GM10248 (cell line): ENCODE data around the gene CSMD2.
A peak's percentile ranks its signal among the peaks of the same experiment; 100 is the strongest.

Source experiments
- CTCF ChIA-PET: fragments of 300-600 bp; sonication (Branson Sonifier 250); formaldehyde crosslinking; extraction: SDS; loops from one replicate; lab custom pipeline; 2021; ENCODE audit warnings: antibody characterized with exemption; lab: Yijun Ruan, JAX
- POLR2A ChIA-PET: fragments of 350-650 bp; sonication (Branson Sonifier 250); formaldehyde crosslinking; extraction: SDS; loops from one replicate; lab custom pipeline; 2020; ENCODE audit warnings: antibody characterized with exemption; lab: Yijun Ruan, JAX
- DNase-seq: peaks from one replicate; pipeline ENCODE4 v3.0.0; 2012; ENCODE audit errors: extremely low spot score
- TF ChIP-seq, protein P1 (sequence below): IDR thresholded peaks from 2 replicates; pipeline ENCODE4 v1.5.1; 2012; ENCODE audit warnings: mild to moderate bottlenecking, low read depth; ENCODE audit errors: extremely low read depth, missing control alignments, control extremely low read depth

CSMD2 gene

DNA sequence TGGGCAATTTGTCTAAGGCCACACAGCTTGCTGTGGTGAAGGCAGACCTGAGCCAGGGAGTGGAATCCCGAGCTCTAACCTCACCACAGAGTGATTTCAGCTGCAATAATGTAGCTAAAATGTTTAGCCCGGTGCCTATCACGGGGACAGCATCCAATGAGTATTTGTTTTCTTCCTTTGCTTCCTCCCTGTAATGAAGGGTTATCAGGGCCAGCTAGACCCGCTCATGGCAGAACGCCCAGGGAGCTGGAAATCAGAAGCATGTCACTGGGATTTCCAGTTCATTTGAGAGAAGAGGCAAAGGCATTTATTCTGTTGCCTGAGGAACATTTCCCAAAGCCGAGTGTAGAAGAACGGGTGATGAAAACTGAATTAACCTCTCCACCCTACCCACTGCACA lies 509.5 kb downstream of the CSMD2 start:
- TF ChIP-seq, protein P1, sequence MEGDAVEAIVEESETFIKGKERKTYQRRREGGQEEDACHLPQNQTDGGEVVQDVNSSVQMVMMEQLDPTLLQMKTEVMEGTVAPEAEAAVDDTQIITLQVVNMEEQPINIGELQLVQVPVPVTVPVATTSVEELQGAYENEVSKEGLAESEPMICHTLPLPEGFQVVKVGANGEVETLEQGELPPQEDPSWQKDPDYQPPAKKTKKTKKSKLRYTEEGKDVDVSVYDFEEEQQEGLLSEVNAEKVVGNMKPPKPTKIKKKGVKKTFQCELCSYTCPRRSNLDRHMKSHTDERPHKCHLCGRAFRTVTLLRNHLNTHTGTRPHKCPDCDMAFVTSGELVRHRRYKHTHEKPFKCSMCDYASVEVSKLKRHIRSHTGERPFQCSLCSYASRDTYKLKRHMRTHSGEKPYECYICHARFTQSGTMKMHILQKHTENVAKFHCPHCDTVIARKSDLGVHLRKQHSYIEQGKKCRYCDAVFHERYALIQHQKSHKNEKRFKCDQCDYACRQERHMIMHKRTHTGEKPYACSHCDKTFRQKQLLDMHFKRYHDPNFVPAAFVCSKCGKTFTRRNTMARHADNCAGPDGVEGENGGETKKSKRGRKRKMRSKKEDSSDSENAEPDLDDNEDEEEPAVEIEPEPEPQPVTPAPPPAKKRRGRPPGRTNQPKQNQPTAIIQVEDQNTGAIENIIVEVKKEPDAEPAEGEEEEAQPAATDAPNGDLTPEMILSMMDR = no peak
- no peak for DNase-seq
- POLR2A ChIA-PET = no interaction called here
- CTCF ChIA-PET = interaction anchor here (2.6 kb wide), 1 partner anchor 22 kb away, joined by 14 read pairs; no protein-coding TSS in a partner anchor

DNA sequence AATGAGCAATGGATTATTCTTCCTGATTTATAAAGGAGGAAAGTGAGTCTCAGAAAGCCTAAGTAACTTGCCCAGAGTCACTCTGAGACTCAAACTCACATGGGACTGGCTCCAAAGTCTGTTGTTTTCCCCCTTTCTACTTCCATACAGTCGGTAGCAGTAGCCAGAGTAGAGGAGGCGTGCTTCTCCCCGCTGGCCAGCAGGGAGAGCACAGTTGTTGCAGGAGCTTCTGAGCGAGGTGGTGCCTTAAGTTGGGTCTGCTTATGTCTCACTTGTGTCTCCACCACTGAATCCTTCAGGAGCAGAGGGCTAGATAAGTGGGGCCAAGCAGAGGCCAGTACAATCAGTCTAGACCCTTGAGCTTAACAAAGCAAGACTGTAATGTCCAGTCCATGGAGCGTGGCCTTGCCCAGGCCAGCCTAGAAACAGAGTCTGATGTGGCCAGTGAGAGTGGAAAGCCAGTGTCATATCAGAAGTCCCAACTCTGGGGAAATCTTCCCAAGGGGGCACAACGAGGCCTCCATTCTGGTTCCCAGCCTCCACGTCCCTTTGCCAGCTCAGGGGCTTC lies 510.7 kb downstream of the CSMD2 start:
- POLR2A ChIA-PET = no interaction called here
- CTCF ChIA-PET = interaction anchor here (1.5 to 2.6 kb wide), 2 partner anchors 21 to 42 kb away, joined by 3 to 14 read pairs; no protein-coding TSS in a partner anchor
- DNase-seq = no peak

GRCh38 chr1:33653226-33653625 lies 511.8 kb downstream of the CSMD2 start:
- CTCF ChIA-PET = interaction anchor here (1.1 to 2.6 kb wide), 4 partner anchors 20 to 40 kb away, joined by 3 to 14 read pairs (median 3); no protein-coding TSS in a partner anchor

More for the DNA sequence above, 510.7 kb downstream of the CSMD2 start:
- TF ChIP-seq, protein P1 = peak; percentile 19

GRCh38 chr1:33650708-33651107 lies 514.3 kb downstream of the CSMD2 start:
- CTCF ChIA-PET = no interaction called here
- no peak for DNase-seq
- POLR2A ChIA-PET = no interaction called here

More at GRCh38 chr1:33653226-33653625, 511.8 kb downstream of the CSMD2 start:
- POLR2A ChIA-PET = no interaction called here
- TF ChIP-seq, protein P1 = no peak
- DNase-seq = no peak

DNA sequence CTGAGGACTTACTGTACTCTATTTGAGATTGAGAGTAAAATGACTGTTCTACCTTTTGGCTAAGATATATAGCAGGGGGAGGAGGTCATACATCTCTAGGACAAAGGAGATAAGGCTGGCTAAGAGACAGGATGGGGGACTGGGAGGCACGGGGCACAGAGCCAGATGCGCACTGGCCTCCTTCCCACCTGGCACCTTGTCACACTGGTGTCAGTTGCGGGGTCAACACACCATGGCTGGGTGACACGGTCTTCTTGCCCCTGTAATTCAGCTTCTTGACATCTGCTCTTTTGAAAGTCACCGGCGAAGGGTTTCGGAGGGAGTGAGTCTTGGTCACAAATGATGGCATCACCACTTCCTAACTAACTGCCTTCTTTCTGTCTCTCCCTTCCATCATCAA lies 515.3 kb downstream of the CSMD2 start:
- no peak for DNase-seq
- TF ChIP-seq, protein P1 = no peak
- ChIA-PET POLR2A (no interaction called here), CTCF (no interaction called here)

More at GRCh38 chr1:33650708-33651107, 514.3 kb downstream of the CSMD2 start:
- TF ChIP-seq, protein P1 = no peak

- POLR2A ChIA-PET = no interaction called here
- CTCF ChIA-PET = interaction anchor here (1.2 kb wide), 1 partner anchor 10 kb away, joined by 6 read pairs; no protein-coding TSS in a partner anchor
- TF ChIP-seq, protein P1 = no peak
Measured at GRCh38 chr1:33643216-33643615, 521.8 kb downstream of the CSMD2 start.

More at GRCh38 chr1:33643216-33643615, 521.8 kb downstream of the CSMD2 start:
- no peak for DNase-seq
